ENCODE data around the gene THSD7B. TPM values are rescaled to one million over a fixed set of nuclear protein-coding genes. Genes with fewer than 3 reads are reported as not detected.

The THSD7B gene
- total and polyA plus RNA-seq, 9 of the 15 experiments (the other 6 are each of a cell fraction or from before 2014, with no cell fraction given): not detected

- no peaks in the 10 kb centered on the region for H3K79me2 ChIP-seq (ENCODE audit: control insufficient read depth, insufficient read depth, low read length)
- H3K4me3 ChIP-seq: no peak overlapping the region
- no peak overlapping the region for H2AFZ ChIP-seq (ENCODE audit: low read depth, low read length)
- FAIRE-seq: no peak
- no peaks in the 10 kb centered on the region for H3K9me1 ChIP-seq (ENCODE audit: control insufficient read depth, insufficient read depth, low read length)
- H3K36me3 ChIP-seq (ENCODE audit: control insufficient read depth, insufficient read depth, low read length): no peaks in the 10 kb centered on the region
- no peaks in the 10 kb centered on the region for H3K9me3 ChIP-seq (replicated peaks; ENCODE audit: control insufficient read depth, insufficient read depth, low read depth, low read length)
- in situ Hi-C loops (cut with MboI): no loop called here
- no peaks in the 10 kb centered on the region for H3K4me1 ChIP-seq (replicated peaks in 1 of 2; ENCODE audit: control insufficient read depth in 2 of 2, insufficient read depth in 2 of 2, low read length in 2 of 2)
- ChIA-PET CTCF (ENCODE audit: low intra/inter-chr PET ratio) (no interaction called here), POLR2A (no interaction called here)
- no peaks in the 10 kb centered on the region for H3K27me3 ChIP-seq (ENCODE audit: control insufficient read depth in 2 of 2, insufficient read depth in 2 of 2, low read length in 2 of 2)
- no peaks in the 10 kb centered on the region for H4K20me1 ChIP-seq (replicated peaks; ENCODE audit: control insufficient read depth, insufficient read depth, low read length)
- BruUV-seq (replicated peaks): no TSS peak
- H3K9ac ChIP-seq (ENCODE audit: insufficient read depth in 1 of 2, low read depth in 2 of 2, low read length in 2 of 2): no peak overlapping the region
- no peak for ATAC-seq
- H3K4me2 ChIP-seq (ENCODE audit: insufficient read depth, low read length): no peak overlapping the region
- intact Hi-C loops (cut with micrococcal nuclease): no loop called here
- no peak for DNase-seq (ENCODE audit: extremely low read depth in 1 of 4, low spot score in 3 of 4)
- 0% methylated on average over 5 of the region's 5 CpGs for WGBS (ENCODE audit: insufficient coverage, low coverage, missing lambda C conversion rate)
- H3K27ac ChIP-seq (ENCODE audit: extremely low read depth, low read depth, low read length): no peak overlapping the region
- TF ChIP-seq, protein P1, sequence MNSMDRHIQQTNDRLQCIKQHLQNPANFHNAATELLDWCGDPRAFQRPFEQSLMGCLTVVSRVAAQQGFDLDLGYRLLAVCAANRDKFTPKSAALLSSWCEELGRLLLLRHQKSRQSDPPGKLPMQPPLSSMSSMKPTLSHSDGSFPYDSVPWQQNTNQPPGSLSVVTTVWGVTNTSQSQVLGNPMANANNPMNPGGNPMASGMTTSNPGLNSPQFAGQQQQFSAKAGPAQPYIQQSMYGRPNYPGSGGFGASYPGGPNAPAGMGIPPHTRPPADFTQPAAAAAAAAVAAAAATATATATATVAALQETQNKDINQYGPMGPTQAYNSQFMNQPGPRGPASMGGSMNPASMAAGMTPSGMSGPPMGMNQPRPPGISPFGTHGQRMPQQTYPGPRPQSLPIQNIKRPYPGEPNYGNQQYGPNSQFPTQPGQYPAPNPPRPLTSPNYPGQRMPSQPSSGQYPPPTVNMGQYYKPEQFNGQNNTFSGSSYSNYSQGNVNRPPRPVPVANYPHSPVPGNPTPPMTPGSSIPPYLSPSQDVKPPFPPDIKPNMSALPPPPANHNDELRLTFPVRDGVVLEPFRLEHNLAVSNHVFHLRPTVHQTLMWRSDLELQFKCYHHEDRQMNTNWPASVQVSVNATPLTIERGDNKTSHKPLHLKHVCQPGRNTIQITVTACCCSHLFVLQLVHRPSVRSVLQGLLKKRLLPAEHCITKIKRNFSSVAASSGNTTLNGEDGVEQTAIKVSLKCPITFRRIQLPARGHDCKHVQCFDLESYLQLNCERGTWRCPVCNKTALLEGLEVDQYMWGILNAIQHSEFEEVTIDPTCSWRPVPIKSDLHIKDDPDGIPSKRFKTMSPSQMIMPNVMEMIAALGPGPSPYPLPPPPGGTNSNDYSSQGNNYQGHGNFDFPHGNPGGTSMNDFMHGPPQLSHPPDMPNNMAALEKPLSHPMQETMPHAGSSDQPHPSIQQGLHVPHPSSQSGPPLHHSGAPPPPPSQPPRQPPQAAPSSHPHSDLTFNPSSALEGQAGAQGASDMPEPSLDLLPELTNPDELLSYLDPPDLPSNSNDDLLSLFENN (IDR thresholded peaks at IDR 0.05; ENCODE audit: low read depth in 2 of 2, low read length in 2 of 2): no peak
- TF ChIP-seq CBX2 (IDR thresholded peaks at IDR 0.05; ENCODE audit: insufficient read depth, low read length, poor library complexity, severe bottlenecking): no peak
- TF ChIP-seq ZNF699 (CRISPR knock-in tag; IDR thresholded peaks at IDR 0.05; ENCODE audit: insufficient replicate concordance): no peak
- TF ChIP-seq ZFP30 (CRISPR knock-in tag; IDR thresholded peaks at IDR 0.05; ENCODE audit: borderline replicate concordance): no peak
- TF ChIP-seq ZNF197 (CRISPR knock-in tag; IDR thresholded peaks at IDR 0.05; ENCODE audit: low read depth): no peak
- no peak for TF ChIP-seq JUN (IDR thresholded peaks at IDR 0.05; ENCODE audit: borderline replicate concordance, low read depth, low read length)
- no peak for TF ChIP-seq JUN (CRISPR knock-in tag; IDR thresholded peaks at IDR 0.05; ENCODE audit: borderline replicate concordance)
- no peak for TF ChIP-seq SREBF1 (IDR thresholded peaks at IDR 0.05; ENCODE audit: borderline replicate concordance, low read depth, low read length)
- no peak for TF ChIP-seq EP300 (IDR thresholded peaks at IDR 0.05; ENCODE audit: low read length)
- TF ChIP-seq, protein P2, sequence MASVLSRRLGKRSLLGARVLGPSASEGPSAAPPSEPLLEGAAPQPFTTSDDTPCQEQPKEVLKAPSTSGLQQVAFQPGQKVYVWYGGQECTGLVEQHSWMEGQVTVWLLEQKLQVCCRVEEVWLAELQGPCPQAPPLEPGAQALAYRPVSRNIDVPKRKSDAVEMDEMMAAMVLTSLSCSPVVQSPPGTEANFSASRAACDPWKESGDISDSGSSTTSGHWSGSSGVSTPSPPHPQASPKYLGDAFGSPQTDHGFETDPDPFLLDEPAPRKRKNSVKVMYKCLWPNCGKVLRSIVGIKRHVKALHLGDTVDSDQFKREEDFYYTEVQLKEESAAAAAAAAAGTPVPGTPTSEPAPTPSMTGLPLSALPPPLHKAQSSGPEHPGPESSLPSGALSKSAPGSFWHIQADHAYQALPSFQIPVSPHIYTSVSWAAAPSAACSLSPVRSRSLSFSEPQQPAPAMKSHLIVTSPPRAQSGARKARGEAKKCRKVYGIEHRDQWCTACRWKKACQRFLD (CRISPR knock-in tag; IDR thresholded peaks at IDR 0.05): no peak
- no peak for TF ChIP-seq PRPF4 (IDR thresholded peaks at IDR 0.05; ENCODE audit: insufficient read depth, low read depth, low read length, poor library complexity, severe bottlenecking)
- TF ChIP-seq, protein P3, sequence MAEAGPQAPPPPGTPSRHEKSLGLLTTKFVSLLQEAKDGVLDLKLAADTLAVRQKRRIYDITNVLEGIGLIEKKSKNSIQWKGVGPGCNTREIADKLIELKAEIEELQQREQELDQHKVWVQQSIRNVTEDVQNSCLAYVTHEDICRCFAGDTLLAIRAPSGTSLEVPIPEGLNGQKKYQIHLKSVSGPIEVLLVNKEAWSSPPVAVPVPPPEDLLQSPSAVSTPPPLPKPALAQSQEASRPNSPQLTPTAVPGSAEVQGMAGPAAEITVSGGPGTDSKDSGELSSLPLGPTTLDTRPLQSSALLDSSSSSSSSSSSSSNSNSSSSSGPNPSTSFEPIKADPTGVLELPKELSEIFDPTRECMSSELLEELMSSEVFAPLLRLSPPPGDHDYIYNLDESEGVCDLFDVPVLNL (CRISPR knock-in tag; IDR thresholded peaks at IDR 0.05; ENCODE audit: low read depth): no peak
- no peak for TF ChIP-seq ZNF253 (CRISPR knock-in tag; conservative IDR thresholded peaks at IDR 0.05)
Measured at GRCh38 chr2:137659616-137660015, 894.3 kb downstream of the THSD7B start.

All from K562 (cell line).